Epidermal melanocyte (primary cell): Measurements from ENCODE around the gene CWF19L1.

ENCODE experiments used
- DNase-seq: peaks from one replicate; pipeline ENCODE4 v3.0.0; 2011; ENCODE audit warnings: low spot score; ENCODE audit not compliant: insufficient read length

The CWF19L1 gene

DNA sequence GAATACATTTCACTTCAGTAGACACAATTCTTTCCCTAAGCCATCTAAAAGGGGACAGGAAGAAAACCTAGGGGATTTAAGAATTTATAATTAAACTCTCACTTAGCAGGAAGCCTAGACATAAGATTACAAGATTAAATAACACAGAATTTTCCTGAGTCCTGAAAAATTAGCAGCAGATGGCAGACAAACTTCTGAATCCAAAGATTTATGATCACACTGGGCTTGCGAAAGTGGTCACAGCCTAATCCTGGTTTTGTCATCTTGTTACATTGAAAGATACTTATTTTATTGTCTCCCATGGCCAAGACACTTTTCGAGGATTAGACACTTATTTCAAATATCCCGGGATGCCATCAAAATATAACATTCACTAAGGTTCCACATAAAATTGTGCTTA, 84.5 kb downstream of the CWF19L1 start:
- DNase-seq = no peak
